Hepatocyte (in vitro differentiated cells): Measurements from ENCODE around the gene TMEM117. TPM values are rescaled to one million over a fixed set of nuclear protein-coding genes. Genes with fewer than 3 reads are reported as not detected.
A peak's percentile ranks its signal among the peaks of the same experiment; 100 is the strongest.

ENCODE experiments used
- DNase-seq: peaks from one replicate; pipeline ENCODE4 v3.0.0-alpha.2; 2016; ENCODE audit warnings: low spot score
- H2AFZ ChIP-seq: fragments of 200-600 bp; sonication (generic); 2 replicates; pipeline ENCODE4 v1.6.0; 2016; ENCODE audit warnings: antibody characterized with exemption, mild to moderate bottlenecking
- H3K27ac ChIP-seq: fragments of 200-600 bp; sonication (generic); 2 replicates; pipeline ENCODE4 v1.5.1; 2016; ENCODE audit warnings: mild to moderate bottlenecking
- H3K27me3 ChIP-seq: fragments of 200-600 bp; sonication (generic); 2 replicates; pipeline ENCODE4 v1.6.1; 2016
- H3K36me3 ChIP-seq: fragments of 200-600 bp; sonication (generic); replicated peaks from 2 replicates; pipeline ENCODE4 v1.5.1; 2016; ENCODE audit warnings: low read depth; ENCODE audit not compliant: insufficient read depth
- H3K4me1 ChIP-seq: fragments of 200-600 bp; sonication (generic); 2 replicates; pipeline ENCODE4 v1.5.1; 2016; ENCODE audit warnings: mild to moderate bottlenecking, moderate library complexity; ENCODE audit not compliant: insufficient read depth
- H3K4me2 ChIP-seq: fragments of 200-600 bp; sonication (generic); 2 replicates; pipeline ENCODE4 v1.6.0; 2016
- H3K4me3 ChIP-seq: fragments of 200-600 bp; sonication (generic); 2 replicates; pipeline ENCODE4 v1.5.1; 2016; ENCODE audit warnings: mild to moderate bottlenecking
- H3K79me2 ChIP-seq: fragments of 200-600 bp; sonication (generic); 2 replicates; pipeline ENCODE4 v1.6.0; 2017; ENCODE audit warnings: mild to moderate bottlenecking
- H3K9me2 ChIP-seq: fragments of 200-600 bp; sonication (generic); replicated peaks from 2 replicates; pipeline ENCODE4 v1.6.0; 2017; ENCODE audit warnings: mild to moderate bottlenecking; ENCODE audit not compliant: insufficient read depth
- H3K9me3 ChIP-seq: fragments of 200-600 bp; sonication (generic); 2 replicates; pipeline ENCODE4 v1.5.1; 2016; ENCODE audit warnings: low read depth, mild to moderate bottlenecking
- H4K20me1 ChIP-seq: fragments of 200-600 bp; sonication (generic); 2 replicates; pipeline ENCODE4 v1.6.0; 2016; ENCODE audit warnings: mild to moderate bottlenecking; ENCODE audit not compliant: insufficient read depth, poor library complexity, severe bottlenecking
- CTCF ChIP-seq: fragments of 200-600 bp; sonication (generic); IDR thresholded peaks from 2 replicates; pipeline ENCODE4 v1.5.1; 2016; ENCODE audit warnings: antibody characterized with exemption, mild to moderate bottlenecking; ENCODE audit not compliant: poor library complexity
- EZH2 ChIP-seq: fragments of 200-600 bp; sonication (generic); IDR thresholded peaks from 2 replicates; pipeline ENCODE4 v1.6.1; 2016; ENCODE audit warnings: antibody characterized with exemption, mild to moderate bottlenecking, borderline replicate concordance
- EZH2phosphoT487 ChIP-seq: fragments of 200-600 bp; sonication (generic); IDR thresholded peaks from one replicate; pipeline ENCODE4 v1.6.1; 2018; ENCODE audit warnings: antibody characterized with exemption, mild to moderate bottlenecking, low read depth, moderate library complexity; ENCODE audit not compliant: unreplicated experiment, severe bottlenecking
- WGBS: methylation state at CpG from one replicate; pipeline ENCODE4 v1.1.6; 2016; ENCODE audit warnings: low lambda C conversion rate; ENCODE audit errors: missing lambda C conversion rate; 5-methylcytosine and 5-hydroxymethylcytosine counted together
- polyA plus RNA-seq: library from polyadenylated mRNA; unstranded; fragments of >200 nt; fragmentation: Nextera tagmentation; extraction: Ambion mirVana; gene quantifications from 2 replicates; pipeline ENCODE4 v1.2.1, GENCODE V29; 2016
- total RNA-seq: library from RNA; depleted of rRNA; stranded (reverse); fragments of >200 nt; gene quantifications from 2 replicates; pipeline ENCODE4 v1.2.3, GENCODE V29; 2014

Gene TMEM117
- total and polyA plus RNA-seq, 2 experiments from 2014 or later, result 12.4 to 47.1 TPM

DNA sequence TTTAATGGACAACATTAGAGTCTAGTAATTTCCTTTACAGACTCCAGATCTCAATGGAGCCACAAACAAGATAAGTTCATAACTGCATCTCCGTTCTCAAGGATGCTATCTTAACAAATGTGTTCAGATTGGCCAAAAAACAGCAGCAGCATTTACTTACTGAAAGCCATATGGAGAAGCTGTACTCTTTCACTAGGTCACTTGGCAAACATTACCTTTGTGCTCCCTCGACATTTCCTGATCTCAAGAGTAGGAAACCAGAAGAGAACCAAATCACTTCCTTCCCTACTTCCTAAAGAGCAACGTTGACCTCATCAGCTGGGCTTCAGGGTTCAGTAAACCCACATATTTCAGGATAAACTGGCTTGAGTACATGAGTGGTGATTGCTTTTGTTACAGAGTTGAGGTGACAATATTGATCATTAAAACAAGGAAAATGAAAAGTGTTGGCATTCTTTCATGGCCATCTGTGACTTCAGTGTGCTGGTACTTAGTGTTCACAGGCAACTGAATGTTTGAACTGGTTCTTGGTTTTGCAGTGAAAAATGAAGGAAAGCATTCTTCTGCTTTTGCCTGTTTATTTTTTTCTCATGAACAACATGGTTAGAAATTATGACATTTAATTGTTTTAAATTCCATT, 449.6 kb downstream of the TMEM117 start:
- H3K27me3 ChIP-seq, result no peaks in the 10 kb centered on the region
- WGBS, result 41% methylated on average over 3 of the region's 3 CpGs
- TF ChIP-seq CTCF, result no peak
- TF ChIP-seq EZH2, result no peak
- no peak for TF ChIP-seq EZH2phosphoT487
- no peaks in the 10 kb centered on the region for H3K9me2 ChIP-seq
- H3K4me3 ChIP-seq, result no peak overlapping the region
- peak overlapping the region; percentile 46 for H3K27ac ChIP-seq
- H3K4me2 ChIP-seq, result peak overlapping the region; percentile 12
- H2AFZ ChIP-seq, result no peak overlapping the region
- DNase-seq, result no peak
- no peaks in the 10 kb centered on the region for H3K79me2 ChIP-seq
- peaks cover 5% of the 10 kb centered on the region for H3K4me1 ChIP-seq
- H3K36me3 ChIP-seq, result no peaks in the 10 kb centered on the region
- H3K9me3 ChIP-seq, result no peaks in the 10 kb centered on the region
- no peaks in the 10 kb centered on the region for H4K20me1 ChIP-seq

DNA sequence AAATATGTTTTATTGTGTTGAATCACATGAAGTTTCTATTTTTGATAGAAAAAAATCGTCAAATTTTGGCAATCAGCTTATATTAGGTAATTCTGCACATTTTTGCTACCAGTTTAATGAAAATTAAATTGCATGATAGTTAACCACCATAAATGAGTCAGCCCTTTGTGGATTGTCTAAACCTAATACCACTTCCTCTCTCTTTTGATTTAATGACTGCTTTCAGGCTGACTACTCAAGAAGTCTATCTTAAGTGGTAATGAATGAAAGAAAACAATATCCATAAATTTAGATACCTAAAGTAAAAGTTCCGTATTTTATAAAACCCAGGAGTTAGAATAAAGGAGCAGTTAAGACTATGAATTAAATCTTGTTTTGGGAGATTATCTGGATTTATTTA, 450.5 kb downstream of the TMEM117 start:
- peaks cover 5% of the 10 kb centered on the region for H3K4me1 ChIP-seq
- 72% methylated on average over 2 of the region's 2 CpGs for WGBS
- H2AFZ ChIP-seq, result no peak overlapping the region
- no peak overlapping the region for H3K4me2 ChIP-seq
- TF ChIP-seq EZH2 (no peak), CTCF (no peak), EZH2phosphoT487 (no peak)
- H3K27me3 ChIP-seq, result no peaks in the 10 kb centered on the region
- no peaks in the 10 kb centered on the region for H4K20me1 ChIP-seq
- DNase-seq, result no peak
- H3K27ac ChIP-seq, result no peak overlapping the region
- H3K4me3 ChIP-seq, result no peak overlapping the region
- no peaks in the 10 kb centered on the region for H3K9me2 ChIP-seq
- H3K79me2 ChIP-seq, result no peaks in the 10 kb centered on the region
- H3K9me3 ChIP-seq, result no peaks in the 10 kb centered on the region
- H3K36me3 ChIP-seq, result no peaks in the 10 kb centered on the region

DNA sequence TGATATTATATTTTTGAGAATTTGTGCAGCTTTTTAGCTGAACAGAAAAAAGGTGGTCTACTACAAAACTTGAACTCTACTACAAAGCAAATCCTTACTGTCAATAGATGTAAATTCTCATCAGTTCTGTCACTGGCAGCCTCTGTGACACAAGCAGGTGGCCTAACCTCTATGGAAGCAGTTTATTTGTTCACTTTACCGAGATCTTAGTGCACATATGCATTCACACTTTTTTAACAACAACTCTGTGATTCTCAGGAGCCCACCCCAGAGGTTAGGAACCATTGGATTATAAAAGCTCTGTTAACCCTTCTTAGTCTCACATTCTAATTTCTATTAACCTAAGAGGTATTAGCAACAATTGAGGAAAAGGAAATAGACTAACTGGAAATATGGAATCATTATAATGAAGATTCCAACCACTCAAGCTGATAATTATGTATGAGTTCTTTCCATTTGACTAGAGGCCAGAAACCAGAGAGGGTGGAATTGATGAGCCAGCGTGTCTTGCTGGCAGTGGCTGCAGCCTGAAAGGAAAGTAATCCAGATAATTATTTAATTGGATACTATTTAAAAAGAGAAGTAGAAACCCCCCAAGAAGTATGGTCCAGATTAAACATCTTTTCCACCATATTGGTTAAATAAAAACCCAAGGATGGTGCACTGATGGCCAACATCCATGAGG, 451.1 kb downstream of the TMEM117 start:
- H3K36me3 ChIP-seq, result no peaks in the 10 kb centered on the region
- H3K4me2 ChIP-seq, result no peak overlapping the region
- TF ChIP-seq EZH2phosphoT487, result no peak
- no peak for TF ChIP-seq EZH2
- TF ChIP-seq CTCF, result no peak
- H3K27me3 ChIP-seq, result no peaks in the 10 kb centered on the region
- no peaks in the 10 kb centered on the region for H3K79me2 ChIP-seq
- no peaks in the 10 kb centered on the region for H3K9me3 ChIP-seq
- H3K4me1 ChIP-seq, result peaks cover 5% of the 10 kb centered on the region
- no peak overlapping the region for H3K4me3 ChIP-seq
- no peaks in the 10 kb centered on the region for H4K20me1 ChIP-seq
- no peaks in the 10 kb centered on the region for H3K9me2 ChIP-seq
- H3K27ac ChIP-seq, result no peak overlapping the region
- H2AFZ ChIP-seq, result no peak overlapping the region
- 84% methylated on average over 2 of the region's 2 CpGs for WGBS
- DNase-seq, result no peak
